ENCODE data around the gene ARRDC5. TPM values are rescaled to one million over a fixed set of nuclear protein-coding genes. Genes with fewer than 3 reads are reported as not detected.
A peak's percentile ranks its signal among the peaks of the same experiment; 100 is the strongest.

ARRDC5 gene
- total and polyA plus RNA-seq, 4 donors, result 0.39 to 0.64 (median 0.53) TPM

DNA sequence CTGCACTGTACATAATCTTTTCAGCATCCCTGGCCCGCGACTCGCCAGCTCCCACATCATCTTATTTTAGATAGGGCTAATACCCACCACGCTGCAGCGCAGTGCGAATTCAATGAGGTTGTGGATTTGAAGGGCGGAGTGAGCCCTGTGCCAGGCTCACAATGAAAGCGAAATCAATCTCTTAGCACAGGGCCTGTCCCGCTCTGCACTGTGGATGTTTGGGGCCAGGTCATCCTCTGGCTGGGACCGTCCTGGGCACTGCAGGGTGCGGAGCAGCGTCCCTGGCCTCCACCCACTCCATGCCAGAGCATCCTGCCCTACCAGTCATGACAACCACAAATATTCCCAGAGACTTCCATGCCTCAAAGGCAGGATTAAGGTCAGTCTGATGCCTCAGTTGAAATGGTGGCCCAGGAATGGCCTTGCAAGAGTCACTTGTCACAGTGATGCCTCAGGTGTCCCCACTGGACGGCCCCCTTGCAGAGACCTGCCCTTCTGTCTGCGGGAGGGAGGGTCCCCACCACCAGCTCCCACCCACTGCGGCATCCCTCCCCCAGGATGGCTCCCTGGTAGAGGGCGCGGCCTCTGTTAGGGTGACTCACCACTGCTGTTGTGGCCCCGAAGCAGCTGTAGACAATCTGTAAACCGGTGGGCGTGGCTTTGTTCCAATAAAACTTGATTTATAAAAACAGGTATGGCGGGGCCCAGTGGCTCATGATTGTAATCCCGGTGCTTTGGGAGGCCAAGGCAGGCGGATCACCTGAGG is 12.2 kb upstream of the ARRDC5 start:
- no peak overlapping the region for H3K9ac ChIP-seq (ENCODE audit: insufficient read depth in 1 of 2, low read length in 2 of 2)
- no peaks in the 10 kb centered on the region for H3K9me3 ChIP-seq (ENCODE audit: control insufficient read depth in 4 of 4, insufficient read depth in 3 of 4, low read length in 3 of 4)
- no peaks in the 10 kb centered on the region for H3K27me3 ChIP-seq (ENCODE audit: control insufficient read depth in 3 of 3, insufficient read depth in 3 of 3, low read length in 2 of 3)
- no peak overlapping the region for H3K27ac ChIP-seq (ENCODE audit: low read depth in 1 of 2, low read length in 1 of 2)
- DNase-seq (no peak), ATAC-seq (ENCODE audit: insufficient read depth, low FRiP score) (no peak)
- TF ChIP-seq, protein P1, sequence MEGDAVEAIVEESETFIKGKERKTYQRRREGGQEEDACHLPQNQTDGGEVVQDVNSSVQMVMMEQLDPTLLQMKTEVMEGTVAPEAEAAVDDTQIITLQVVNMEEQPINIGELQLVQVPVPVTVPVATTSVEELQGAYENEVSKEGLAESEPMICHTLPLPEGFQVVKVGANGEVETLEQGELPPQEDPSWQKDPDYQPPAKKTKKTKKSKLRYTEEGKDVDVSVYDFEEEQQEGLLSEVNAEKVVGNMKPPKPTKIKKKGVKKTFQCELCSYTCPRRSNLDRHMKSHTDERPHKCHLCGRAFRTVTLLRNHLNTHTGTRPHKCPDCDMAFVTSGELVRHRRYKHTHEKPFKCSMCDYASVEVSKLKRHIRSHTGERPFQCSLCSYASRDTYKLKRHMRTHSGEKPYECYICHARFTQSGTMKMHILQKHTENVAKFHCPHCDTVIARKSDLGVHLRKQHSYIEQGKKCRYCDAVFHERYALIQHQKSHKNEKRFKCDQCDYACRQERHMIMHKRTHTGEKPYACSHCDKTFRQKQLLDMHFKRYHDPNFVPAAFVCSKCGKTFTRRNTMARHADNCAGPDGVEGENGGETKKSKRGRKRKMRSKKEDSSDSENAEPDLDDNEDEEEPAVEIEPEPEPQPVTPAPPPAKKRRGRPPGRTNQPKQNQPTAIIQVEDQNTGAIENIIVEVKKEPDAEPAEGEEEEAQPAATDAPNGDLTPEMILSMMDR (IDR thresholded peaks at IDR 0.05; ENCODE audit: control extremely low read depth, extremely low read depth), result no peak
- peaks cover 0 to 20% (median 8%) of the 10 kb centered on the region in 5 donors for H3K4me1 ChIP-seq (ENCODE audit: control insufficient read depth in 5 of 5, insufficient read depth in 5 of 5, low read length in 5 of 5)
- no peak overlapping the region for H3K4me3 ChIP-seq
- no peaks in the 10 kb centered on the region for H3K36me3 ChIP-seq (ENCODE audit: control insufficient read depth in 4 of 4, insufficient read depth in 4 of 4, low read length in 4 of 4)
- 67 to 79% methylated on average over 23 of the region's 23 CpGs for WGBS, 2 donors

DNA sequence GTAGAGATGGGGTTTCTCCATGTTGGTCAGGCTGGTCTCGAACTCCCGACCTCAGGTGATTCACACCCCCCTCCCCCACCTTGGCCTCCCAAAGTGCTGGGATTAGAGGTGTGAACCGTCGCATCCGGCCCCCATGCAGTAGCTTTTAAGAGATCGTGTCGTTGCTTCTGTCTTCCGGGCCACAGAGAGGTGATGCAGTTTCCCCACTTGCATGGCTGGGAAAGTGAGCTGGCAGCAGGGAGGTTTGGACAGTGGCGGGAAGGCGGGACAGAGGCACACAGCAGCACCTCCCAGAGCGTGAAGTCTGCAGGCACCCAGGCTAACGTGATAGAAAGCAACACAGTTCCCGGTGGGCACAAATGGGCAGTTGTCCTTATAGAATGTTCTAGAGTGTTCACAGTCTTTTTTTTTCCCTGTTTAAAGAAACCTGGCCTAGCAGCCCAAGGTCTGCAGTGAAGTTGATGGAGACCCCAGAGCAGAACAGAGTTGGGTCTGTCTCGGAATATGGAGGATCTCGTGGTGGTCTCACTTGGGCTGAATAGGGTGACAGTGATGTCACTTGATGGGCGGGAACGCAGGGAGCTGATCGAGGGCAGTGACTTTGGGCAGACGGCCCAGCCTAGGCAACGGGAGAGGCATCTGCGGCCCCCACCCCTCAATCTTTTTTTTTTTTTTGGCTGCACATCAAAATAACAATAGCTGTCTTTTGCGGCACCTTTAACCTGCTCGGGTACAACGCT is 11.5 kb upstream of the ARRDC5 start:
- TF ChIP-seq, protein P1 (IDR thresholded peaks at IDR 0.05; ENCODE audit: control extremely low read depth, extremely low read depth), result no peak
- WGBS, 2 donors, result 84 to 87% methylated on average over 24 of the region's 24 CpGs
- peaks cover 0 to 20% (median 12%) of the 10 kb centered on the region in 5 donors for H3K4me1 ChIP-seq (ENCODE audit: control insufficient read depth in 5 of 5, insufficient read depth in 5 of 5, low read length in 5 of 5)
- no peak overlapping the region for H3K27ac ChIP-seq (ENCODE audit: low read depth in 1 of 2, low read length in 1 of 2)
- no peaks in the 10 kb centered on the region for H3K9me3 ChIP-seq (ENCODE audit: control insufficient read depth in 4 of 4, insufficient read depth in 3 of 4, low read length in 3 of 4)
- no peak overlapping the region for H3K4me3 ChIP-seq
- no peak overlapping the region for H3K9ac ChIP-seq (ENCODE audit: insufficient read depth in 1 of 2, low read length in 2 of 2)
- ATAC-seq (ENCODE audit: insufficient read depth, low FRiP score), result no peak
- no peaks in the 10 kb centered on the region for H3K27me3 ChIP-seq (ENCODE audit: control insufficient read depth in 3 of 3, insufficient read depth in 3 of 3, low read length in 2 of 3)
- no peak for DNase-seq
- H3K36me3 ChIP-seq (ENCODE audit: control insufficient read depth in 4 of 4, insufficient read depth in 4 of 4, low read length in 4 of 4), result no peaks in the 10 kb centered on the region

DNA sequence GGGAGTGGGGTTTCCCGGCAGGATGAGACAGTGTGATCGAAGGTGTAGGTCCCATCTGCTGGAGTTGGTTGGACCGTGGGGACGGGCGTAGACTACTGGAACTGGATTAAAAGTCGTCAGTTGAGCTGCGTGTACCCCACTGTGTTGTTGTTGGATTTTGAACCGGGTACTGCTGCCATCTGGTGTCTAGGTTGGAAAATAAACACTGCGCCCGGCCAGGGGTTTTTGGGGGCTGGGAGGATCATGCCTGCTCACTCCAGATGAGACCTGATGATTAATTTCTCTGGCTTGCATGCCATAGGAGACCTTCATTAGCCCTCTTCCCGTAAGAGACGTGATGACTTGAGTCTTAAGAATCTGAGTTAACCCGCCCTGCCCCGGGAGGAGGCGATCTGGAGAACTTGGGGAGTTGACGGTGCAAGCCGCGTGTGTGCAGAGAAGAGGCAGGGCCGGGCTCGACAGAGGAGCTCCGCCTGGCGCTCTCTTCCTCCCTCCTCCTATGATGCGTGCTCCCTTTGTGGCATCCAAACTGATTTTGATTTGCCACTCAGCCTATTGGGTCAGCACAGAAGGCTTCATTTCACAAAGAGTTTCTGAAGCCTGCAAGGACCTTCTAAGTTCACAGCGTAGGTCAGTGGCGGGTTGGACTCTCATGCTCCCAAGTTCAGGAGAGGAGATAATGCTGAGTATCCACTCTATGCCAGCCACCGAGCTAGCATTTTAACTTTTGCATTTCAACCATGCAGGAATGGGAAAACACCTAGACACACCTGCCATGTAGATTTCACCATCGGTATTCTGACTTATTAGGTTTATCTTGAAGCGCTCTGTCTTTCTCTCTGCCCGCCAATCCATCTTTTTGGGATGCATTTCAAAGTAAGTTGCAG is 9.3 kb upstream of the ARRDC5 start:
- H3K9me3 ChIP-seq (ENCODE audit: control insufficient read depth in 4 of 4, insufficient read depth in 3 of 4, low read length in 3 of 4), result no peaks in the 10 kb centered on the region
- DNase-seq, result peak; percentile 77 to 82 (median 80)
- peak overlapping the region in 1 of 2 donors; percentile 45 for H3K9ac ChIP-seq (ENCODE audit: insufficient read depth in 1 of 2, low read length in 2 of 2)
- no peaks in the 10 kb centered on the region for H3K36me3 ChIP-seq (ENCODE audit: control insufficient read depth in 4 of 4, insufficient read depth in 4 of 4, low read length in 4 of 4)
- H3K4me1 ChIP-seq (ENCODE audit: control insufficient read depth in 5 of 5, insufficient read depth in 5 of 5, low read length in 5 of 5), result peaks cover 0 to 20% (median 14%) of the 10 kb centered on the region in 5 donors
- H3K27ac ChIP-seq (ENCODE audit: low read depth in 1 of 2, low read length in 1 of 2), result no peak overlapping the region
- no peaks in the 10 kb centered on the region for H3K27me3 ChIP-seq (ENCODE audit: control insufficient read depth in 3 of 3, insufficient read depth in 3 of 3, low read length in 2 of 3)
- TF ChIP-seq, protein P1 (IDR thresholded peaks at IDR 0.05; ENCODE audit: control extremely low read depth, extremely low read depth), result peak; percentile 16
- no peak overlapping the region for H3K4me3 ChIP-seq
- 26 to 29% methylated on average over 29 of the region's 29 CpGs for WGBS, 2 donors
- peak; percentile 68 for ATAC-seq (ENCODE audit: insufficient read depth, low FRiP score)
